HG03045 (cell line): ENCODE measurements around the gene LRRC8E.
"Not testable (repeated sequence)": the region's sequence is repeated elsewhere in the genome, so short reads cannot be mapped to it uniquely, and the experiment has no call there.

Experiments
- ATAC-seq: cut with Tn5 transposase; IDR thresholded peaks from one replicate; pipeline ENCODE4 v1.9.1; 2021; ENCODE audit warnings: mild to moderate bottlenecking, moderate library complexity; ENCODE audit not compliant: unreplicated experiment

The LRRC8E gene

DNA sequence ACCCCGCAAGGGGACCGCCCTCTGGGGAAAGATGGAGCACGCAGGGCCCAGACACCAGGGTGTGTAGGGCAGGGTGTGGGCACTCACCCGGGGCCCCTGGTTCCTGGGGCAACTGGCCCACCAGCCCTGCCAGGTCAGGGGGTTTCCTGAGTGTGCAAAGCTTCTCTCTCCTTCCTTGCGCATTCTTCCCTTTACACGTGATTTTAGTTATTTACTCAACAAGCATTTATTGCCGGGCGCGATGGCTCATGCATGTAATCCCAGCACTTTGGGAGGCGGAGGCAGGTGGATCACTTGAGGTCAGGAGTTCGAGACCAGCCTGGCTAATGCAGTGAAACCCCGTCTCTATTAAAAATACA is 34.6 kb upstream of the LRRC8E start:
- no peak for ATAC-seq

DNA sequence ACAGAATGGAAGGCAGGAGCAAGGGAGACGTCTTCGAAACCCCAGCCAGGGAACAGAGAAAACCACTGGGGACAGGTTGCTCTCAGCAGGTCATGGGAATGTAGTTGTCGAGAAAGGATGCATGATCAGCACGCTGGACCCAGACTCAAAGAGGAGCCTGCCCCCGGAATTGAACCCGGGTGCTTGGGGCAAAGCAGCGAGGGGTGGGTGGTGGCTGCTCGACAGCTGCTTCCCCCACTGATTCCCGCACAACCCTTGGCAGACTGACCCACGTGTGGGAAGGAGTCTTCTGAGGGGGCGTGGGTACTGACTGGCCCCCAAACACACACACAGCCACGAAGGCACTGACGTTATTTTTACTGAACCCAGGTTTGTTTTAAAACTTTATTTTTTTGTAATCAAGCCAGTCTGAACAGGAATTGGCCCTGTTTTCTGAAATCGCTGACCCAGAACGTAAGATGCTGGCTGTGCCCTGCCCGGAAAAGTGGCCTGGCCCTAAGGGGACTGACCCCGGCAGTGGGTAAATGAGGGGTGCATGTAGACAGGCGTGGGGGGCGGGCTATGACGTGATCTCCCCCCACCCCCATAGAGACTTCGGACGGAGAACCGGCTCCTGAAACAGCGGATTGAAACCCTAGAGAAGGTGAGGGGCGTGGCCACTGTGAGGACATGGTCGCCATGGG is 32.7 kb upstream of the LRRC8E start:
- ATAC-seq, result no peak

GRCh38 chr19:7856109-7856591 is 32.2 kb upstream of the LRRC8E start:
- no peak for ATAC-seq

- ATAC-seq, result no peak
Measured at GRCh38 chr19:7856679-7857663, 31.3 kb upstream of the LRRC8E start.

DNA sequence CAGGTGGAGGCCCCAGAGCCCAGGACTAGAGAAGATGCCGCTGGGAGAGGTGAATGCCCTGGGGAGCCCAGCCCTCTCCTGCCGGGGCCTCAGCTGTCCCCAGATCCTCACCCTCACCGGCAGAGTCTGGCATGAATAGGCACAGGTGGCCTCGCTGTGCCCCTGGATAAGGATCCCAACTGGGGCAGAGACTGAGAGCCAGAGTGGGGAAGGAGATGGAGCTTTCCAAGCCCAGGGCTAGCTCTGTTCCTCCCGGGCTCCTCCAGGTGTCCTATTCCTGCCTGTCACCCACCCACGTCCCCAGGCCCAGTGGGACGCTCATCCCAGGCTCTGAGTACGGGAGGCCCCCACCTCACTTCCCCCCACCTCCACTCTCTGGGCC is 30.6 kb upstream of the LRRC8E start:
- no peak for ATAC-seq

GRCh38 chr19:7858109-7858770 is 30.1 kb upstream of the LRRC8E start:
- ATAC-seq, result no peak

GRCh38 chr19:7859087-7859486 is 29.2 kb upstream of the LRRC8E start:
- ATAC-seq, result not testable (repeated sequence)

DNA sequence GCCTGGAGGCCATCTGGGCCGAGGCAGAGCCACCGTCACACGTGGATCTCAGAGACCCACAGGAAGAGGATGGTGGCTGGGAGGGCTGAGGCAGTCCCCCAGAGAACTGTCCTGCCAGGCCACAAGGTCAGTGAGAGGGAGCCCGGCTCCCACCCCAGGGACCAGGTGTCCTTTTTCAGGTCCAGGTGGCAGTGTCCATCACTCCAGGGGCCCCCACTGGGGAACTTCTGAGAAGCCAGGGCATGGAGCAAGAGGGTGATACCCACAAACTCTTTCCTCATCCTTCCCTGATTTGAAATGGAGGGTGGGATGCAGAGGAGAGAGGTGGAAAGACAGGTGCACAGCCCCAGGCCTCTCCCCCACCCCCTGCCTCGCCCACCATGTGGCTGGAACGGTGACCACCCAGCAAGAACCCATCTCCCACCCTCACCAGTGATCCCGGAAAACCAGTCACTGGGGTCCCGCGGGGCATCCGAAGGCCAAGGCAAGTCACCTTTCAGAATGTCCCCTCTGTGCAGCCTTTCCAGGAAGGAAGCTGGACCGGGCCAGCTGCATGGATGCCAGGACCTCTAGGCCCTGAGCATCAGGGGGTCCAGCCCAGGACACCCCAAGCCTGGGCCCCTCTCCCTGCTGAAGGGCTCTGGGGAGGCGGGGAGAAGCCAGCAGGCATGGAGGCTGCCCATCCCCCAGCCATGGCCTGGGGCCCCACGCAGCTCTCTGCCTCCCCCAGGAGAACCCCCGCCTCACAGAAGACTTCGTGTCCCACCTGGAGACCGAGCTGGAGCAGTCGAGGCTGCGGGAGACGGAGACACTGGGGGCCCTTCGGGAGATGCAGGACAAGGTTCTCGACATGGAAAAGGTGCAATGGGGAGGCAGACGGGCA is 28.2 kb upstream of the LRRC8E start:
- ATAC-seq, result no peak

DNA sequence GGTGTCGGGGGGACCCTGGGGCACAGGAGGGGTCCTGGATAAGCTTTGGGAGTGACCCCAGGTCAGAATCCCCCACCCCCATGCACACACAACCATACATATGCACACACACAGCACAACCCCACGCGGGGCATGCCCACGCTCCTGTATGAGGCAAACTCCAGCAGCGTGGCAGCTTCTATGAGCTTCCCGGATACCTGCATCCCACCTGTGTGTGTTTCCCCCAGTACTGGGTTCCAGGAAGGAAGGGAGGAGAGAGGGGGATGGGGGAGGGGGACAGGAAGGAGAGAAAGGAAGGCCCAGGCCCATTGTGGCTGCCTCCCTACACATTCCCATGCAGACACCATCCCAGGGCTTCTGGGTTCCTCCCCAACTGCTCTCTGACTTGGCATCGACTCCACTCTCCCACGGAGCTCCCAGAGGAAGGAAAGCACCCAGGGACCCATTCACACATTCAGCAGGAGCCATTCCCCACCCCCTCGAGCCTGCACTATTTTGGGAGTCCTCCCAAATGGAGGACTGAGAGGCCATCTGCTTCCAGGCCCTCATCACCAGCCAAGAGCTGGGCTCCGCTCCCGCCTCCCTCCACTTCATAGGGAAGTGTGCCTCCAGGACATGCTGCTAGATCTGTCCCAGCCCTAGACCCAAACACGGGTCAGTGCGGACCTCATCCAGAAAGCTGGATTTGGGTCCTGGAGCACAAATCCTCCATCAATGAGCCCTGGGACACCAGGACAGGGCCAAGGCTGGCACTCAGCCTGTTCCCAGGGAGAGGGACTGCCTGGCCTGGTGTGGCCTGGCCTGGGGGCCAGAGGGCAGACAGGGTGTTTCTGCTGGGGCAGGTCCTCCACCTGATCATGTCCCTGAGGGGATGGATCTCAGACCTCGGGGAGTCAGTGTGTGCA is 27.3 kb upstream of the LRRC8E start:
- no peak for ATAC-seq

DNA sequence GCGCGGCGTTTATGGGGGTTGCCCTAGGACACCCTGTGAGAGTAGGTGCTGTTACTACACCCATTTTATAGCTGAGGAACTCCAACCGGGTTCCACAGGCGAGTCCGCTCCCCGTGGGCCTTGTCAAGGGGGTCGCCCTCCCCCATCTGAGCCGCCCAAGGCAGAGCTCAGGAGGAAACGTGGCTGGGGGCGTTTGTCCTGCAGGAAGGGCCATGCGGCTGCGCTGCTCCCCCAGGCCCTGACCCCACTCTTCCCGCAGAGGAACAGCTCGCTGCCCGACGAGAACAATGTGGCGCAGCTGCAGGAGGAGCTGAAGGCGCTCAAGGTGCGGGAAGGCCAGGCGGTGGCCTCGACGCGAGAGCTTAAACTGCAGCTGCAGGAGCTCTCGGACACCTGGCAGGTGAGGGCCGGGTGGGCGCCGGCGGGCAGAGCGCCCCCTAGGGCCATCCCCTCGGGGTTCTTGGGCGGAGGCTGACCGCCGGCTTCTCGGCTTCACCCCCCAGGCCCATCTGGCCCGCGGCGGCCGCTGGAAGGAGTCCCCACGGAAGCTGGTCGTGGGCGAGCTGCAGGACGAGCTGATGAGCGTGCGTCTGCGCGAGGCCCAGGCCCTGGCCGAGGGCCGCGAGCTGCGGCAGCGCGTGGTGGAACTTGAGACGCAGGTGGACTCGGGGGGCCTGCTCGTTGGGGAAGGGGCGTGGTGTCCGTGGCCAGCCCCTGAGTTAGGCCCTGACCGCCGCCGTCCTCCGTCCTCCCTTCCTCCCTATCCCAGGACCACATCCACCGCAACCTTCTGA is 26.5 kb upstream of the LRRC8E start:
- no peak for ATAC-seq

GRCh38 chr19:7862413-7862951 is 25.8 kb upstream of the LRRC8E start:
- no peak for ATAC-seq

- no peak for ATAC-seq
Measured at GRCh38 chr19:7863157-7863970, 24.9 kb upstream of the LRRC8E start.

DNA sequence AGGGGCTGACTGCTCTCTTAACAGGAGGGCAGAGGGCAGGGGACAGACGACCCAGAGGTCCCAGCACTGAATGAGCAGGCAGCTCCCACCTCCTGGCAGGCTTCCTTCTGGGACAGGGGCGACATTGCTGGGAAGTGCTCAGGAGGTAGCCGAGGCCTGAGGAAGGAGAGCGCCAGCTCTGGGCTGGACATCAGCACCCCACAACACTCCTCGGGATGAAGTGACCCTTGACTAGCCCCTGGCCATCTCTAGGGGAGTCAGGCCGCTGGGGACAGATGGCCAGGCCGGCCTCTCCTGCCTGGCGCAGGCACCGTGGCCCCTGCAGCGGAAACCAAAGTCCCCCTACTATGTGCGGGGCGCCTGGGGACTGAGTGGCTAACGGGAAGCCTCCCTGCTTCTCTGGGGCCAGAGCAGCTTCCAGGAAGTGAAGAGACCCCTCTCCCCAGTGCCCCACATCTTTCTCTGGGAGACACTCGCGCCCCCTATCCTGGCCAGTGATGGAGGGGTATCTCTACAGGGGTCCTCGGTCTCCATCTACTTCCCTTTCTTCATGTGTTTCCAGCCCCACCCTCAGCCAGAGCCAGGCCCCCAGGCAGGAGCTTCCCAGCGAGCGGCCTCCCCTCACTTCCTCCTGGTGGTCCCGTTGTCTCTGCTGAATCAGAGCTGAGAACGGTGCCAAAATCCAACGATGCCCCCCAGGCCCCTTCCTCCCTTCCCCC is 24.2 kb upstream of the LRRC8E start:
- ATAC-seq, result no peak

GRCh38 chr19:7864690-7865074 is 23.6 kb upstream of the LRRC8E start:
- no peak for ATAC-seq

DNA sequence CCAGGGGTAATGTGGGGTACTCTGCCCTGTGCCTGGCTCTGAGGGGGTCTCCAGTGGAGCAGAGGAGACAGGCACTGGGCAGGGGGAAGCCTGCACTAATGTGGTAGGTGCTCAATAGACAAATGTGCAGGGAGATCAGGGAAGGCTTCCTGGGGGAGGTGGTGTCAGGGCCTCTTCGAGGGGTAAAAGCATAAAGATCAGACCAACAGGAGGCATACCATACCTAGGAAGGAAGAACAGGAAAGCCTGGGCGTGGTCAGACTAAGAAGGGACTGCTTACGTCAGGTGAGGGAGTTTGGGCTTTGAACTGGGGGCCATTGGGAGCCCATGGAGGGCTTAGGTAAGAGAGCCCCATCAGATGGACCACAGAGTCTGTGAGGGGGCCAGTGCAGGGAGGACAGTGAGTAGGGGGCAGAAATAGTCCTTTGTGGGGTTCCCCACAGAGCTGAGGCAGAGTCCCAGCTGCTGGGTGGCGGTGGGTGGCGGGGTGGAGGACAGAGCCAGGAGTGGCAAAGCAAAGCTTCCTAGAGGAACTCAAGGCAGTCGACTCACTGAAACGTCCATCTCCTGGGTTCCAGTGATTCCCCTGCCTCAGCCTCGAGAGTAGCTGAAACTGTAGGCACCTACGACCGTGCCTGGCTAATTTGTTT is 22.9 kb upstream of the LRRC8E start:
- ATAC-seq, result no peak

DNA sequence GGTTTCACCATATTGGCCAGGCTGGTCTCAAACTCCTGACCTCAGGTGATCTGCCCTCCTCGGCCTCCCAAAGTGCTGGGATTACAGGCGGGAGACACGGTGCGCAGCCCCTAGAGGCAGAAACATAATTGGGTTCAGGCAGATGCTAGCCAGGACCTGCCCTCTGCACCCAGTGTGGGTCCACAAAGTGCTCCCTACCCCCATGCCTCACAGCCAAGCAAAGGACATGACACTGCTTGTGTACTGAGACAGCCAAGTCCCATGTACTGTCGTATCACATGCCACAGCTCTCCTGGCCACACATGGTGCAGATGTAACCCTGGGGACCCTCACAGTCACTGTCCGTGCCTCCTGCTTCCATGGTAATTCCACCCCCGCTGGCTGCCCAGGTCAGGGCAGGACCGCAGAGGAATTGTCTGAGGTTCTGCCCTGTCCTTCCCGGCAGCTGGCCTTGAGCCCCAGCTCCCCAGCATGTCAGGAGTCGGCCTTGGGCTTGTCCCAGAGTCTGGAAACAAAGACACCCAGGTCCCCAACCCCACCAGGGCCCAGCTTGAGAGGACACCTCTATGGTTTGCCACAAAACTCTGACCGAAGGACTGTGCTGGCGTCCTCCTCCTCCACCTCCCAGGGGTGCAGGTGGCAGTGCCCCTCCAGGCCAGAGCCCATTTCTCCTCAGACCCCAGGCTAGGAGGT is 21.8 kb upstream of the LRRC8E start:
- no peak for ATAC-seq
